ENCODE data around the gene JAKMIP2.
A peak's percentile ranks its signal among the peaks of the same experiment; 100 is the strongest.
"Not testable (repeated sequence)": the region's sequence is repeated elsewhere in the genome, so short reads cannot be mapped to it uniquely, and the experiment has no call there.

JAKMIP2 gene

GRCh38 chr5:147731431-147732290, 50.9 kb downstream of the JAKMIP2 start:
- Histone ChIP-seq H3K36me3 (ENCODE audit: control insufficient read depth, insufficient read depth, low read length) (no peaks in the 10 kb centered on the region), H3K4me1 (ENCODE audit: control insufficient read depth, insufficient read depth, low read length, poor library complexity, severe bottlenecking) (no peaks in the 10 kb centered on the region), H3K27ac (ENCODE audit: low read depth, low read length, severe bottlenecking) (no peak overlapping the region), H3K4me3 (ENCODE audit: extremely low read depth, insufficient read depth, low read length, poor library complexity, severe bottlenecking) (no peak overlapping the region), H3K9me3 (ENCODE audit: control insufficient read depth, low read length) (no peaks in the 10 kb centered on the region)
- WGBS, 2 experiments (ENCODE audit: insufficient coverage in 2 of 2) = 84 to 93% methylated on average over 1 to 4 of the region's 7 CpGs

- H3K27ac ChIP-seq (ENCODE audit: low read depth, low read length, severe bottlenecking) = no peak overlapping the region
- WGBS, 2 experiments (ENCODE audit: insufficient coverage in 2 of 2) = no CpG with 5 or more reads among the region's 1 CpG
- no peaks in the 10 kb centered on the region for H3K4me1 ChIP-seq (ENCODE audit: control insufficient read depth, insufficient read depth, low read length, poor library complexity, severe bottlenecking)
- no peak overlapping the region for H3K4me3 ChIP-seq (ENCODE audit: extremely low read depth, insufficient read depth, low read length, poor library complexity, severe bottlenecking)
- H3K9me3 ChIP-seq (ENCODE audit: control insufficient read depth, low read length) = no peaks in the 10 kb centered on the region
- no peaks in the 10 kb centered on the region for H3K36me3 ChIP-seq (ENCODE audit: control insufficient read depth, insufficient read depth, low read length)
Observed at GRCh38 chr5:147727200-147727599, 55.3 kb downstream of the JAKMIP2 start.

DNA sequence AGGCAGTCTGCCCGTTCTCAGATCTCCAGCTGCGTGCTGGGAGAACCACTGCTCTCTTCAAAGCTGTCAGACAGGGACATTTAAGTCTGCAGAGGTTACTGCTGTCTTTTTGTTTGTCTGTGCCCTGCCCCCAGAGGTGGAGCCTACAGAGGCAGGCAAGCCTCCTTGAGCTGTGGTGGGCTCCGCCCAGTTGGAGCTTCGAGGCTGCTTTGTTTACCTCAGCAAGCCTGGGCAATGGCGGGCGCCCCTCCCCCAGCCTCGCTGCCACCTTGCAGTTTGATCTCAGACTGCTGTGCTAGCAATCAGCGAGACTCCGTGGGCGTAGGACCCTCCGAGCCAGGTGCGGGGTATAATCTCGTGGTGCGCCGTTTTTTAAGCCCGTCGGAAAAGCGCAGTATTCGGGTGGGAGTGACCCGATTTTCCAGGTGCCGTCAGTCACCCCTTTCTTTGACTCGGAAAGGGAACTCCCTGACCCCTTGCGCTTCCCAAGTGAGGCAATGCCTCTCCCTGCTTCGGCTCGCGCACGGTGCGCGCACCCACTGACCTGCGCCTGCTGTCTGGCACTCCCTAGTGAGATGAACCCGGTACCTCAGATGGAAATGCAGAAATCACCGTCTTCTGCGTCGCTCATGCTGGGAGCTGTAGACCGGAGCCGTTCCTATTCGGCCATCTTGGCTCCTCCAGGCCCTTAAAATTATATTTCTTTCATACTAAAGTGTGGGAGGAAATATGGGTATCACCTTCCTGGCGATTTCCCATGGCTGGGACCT, 61.2 kb downstream of the JAKMIP2 start:
- not testable (repeated sequence) for H3K9me3 ChIP-seq (ENCODE audit: control insufficient read depth, low read length); H3K4me1 ChIP-seq (ENCODE audit: control insufficient read depth, insufficient read depth, low read length, poor library complexity, severe bottlenecking); H3K4me3 ChIP-seq (ENCODE audit: extremely low read depth, insufficient read depth, low read length, poor library complexity, severe bottlenecking); H3K36me3 ChIP-seq (ENCODE audit: control insufficient read depth, insufficient read depth, low read length); H3K27ac ChIP-seq (ENCODE audit: low read depth, low read length, severe bottlenecking)
- WGBS, 2 experiments (ENCODE audit: insufficient coverage in 2 of 2) = 60 to 85% methylated on average over 1 to 13 of the region's 38 CpGs

GRCh38 chr5:147713550-147714295, 68.8 kb downstream of the JAKMIP2 start:
- H3K36me3 ChIP-seq (ENCODE audit: control insufficient read depth, insufficient read depth, low read length) = no peaks in the 10 kb centered on the region
- H3K4me1 ChIP-seq (ENCODE audit: control insufficient read depth, insufficient read depth, low read length, poor library complexity, severe bottlenecking) = no peaks in the 10 kb centered on the region
- no peak overlapping the region for H3K27ac ChIP-seq (ENCODE audit: low read depth, low read length, severe bottlenecking)
- no peaks in the 10 kb centered on the region for H3K9me3 ChIP-seq (ENCODE audit: control insufficient read depth, low read length)
- no peak overlapping the region for H3K4me3 ChIP-seq (ENCODE audit: extremely low read depth, insufficient read depth, low read length, poor library complexity, severe bottlenecking)
- WGBS, 2 experiments (ENCODE audit: insufficient coverage in 2 of 2) = 95 to 97% methylated on average over 3 of the region's 5 CpGs

DNA sequence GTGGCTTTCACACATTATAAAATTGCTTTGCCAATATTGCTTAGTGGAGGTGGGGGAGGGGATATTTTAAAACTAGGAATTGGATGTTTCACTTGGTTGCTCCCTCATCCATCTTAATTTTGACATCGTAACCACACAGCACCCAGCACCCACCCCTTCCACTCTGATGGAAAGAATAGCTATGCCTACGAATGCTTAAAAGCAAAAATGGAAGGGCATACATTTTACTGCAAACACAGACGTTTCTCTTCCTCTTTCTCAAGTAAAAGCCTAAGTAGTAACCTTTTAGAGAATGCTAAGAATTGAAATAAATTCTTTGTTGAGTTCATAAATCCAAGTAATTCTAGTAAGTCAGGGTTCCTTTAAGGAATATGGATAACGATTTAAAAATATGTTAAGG, 69.9 kb downstream of the JAKMIP2 start:
- no CpG with 5 or more reads among the region's 4 CpGs for WGBS, 2 experiments (ENCODE audit: insufficient coverage in 2 of 2)
- H3K36me3 ChIP-seq (ENCODE audit: control insufficient read depth, insufficient read depth, low read length) = no peaks in the 10 kb centered on the region
- H3K4me1 ChIP-seq (ENCODE audit: control insufficient read depth, insufficient read depth, low read length, poor library complexity, severe bottlenecking) = no peaks in the 10 kb centered on the region

DNA sequence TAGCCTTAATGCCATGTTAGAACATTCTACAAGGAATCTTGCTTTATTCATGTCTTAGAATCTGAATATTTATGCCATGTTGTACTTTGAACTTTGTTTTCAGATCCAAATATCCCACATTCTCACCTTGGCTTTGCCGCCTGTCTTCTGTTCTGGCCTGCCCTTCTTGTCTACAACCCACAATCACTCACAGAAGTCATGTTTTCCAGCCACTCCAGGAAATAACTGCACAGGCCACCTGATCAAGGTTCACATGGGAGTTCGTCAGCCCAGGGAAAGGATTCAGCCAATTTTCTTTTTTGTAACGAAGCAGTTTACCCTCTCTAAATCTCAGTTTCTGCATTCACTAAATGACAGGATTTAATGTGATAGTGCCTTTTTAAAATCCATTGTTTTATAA, 70.5 kb downstream of the JAKMIP2 start:
- Histone ChIP-seq H3K4me1 (ENCODE audit: control insufficient read depth, insufficient read depth, low read length, poor library complexity, severe bottlenecking) (no peaks in the 10 kb centered on the region), H3K36me3 (ENCODE audit: control insufficient read depth, insufficient read depth, low read length) (no peaks in the 10 kb centered on the region), H3K9me3 (ENCODE audit: control insufficient read depth, low read length) (no peaks in the 10 kb centered on the region), H3K4me3 (ENCODE audit: extremely low read depth, insufficient read depth, low read length, poor library complexity, severe bottlenecking) (no peak overlapping the region), H3K27ac (ENCODE audit: low read depth, low read length, severe bottlenecking) (no peak overlapping the region)
- WGBS, 2 experiments (ENCODE audit: insufficient coverage in 2 of 2) = 83 to 100% methylated on average over 1 to 2 of the region's 3 CpGs

More for the DNA sequence above, 69.9 kb downstream of the JAKMIP2 start:
- Histone ChIP-seq H3K4me3 (ENCODE audit: extremely low read depth, insufficient read depth, low read length, poor library complexity, severe bottlenecking) (no peak overlapping the region), H3K27ac (ENCODE audit: low read depth, low read length, severe bottlenecking) (peak overlapping the region; percentile 29), H3K9me3 (ENCODE audit: control insufficient read depth, low read length) (no peaks in the 10 kb centered on the region)

DNA sequence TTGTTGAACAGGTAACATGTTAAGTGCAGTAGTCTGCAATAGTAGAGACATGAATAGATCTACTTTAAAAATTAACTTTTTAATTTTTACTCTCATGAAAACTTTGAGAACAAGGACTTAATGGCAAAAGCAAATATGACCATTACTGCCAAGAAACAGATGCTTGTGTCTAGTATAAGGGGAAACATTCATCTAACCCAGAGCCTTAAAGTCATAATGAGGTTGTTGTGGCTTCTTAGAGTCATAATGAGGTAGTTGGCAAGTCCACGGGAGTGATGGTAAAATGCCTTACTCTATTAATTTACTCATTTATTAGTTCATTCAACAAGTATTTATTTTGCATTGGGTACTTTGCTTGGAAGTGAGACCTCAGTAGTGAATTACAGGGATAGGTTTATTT, 71.5 kb downstream of the JAKMIP2 start:
- Histone ChIP-seq H3K36me3 (ENCODE audit: control insufficient read depth, insufficient read depth, low read length) (no peaks in the 10 kb centered on the region), H3K4me3 (ENCODE audit: extremely low read depth, insufficient read depth, low read length, poor library complexity, severe bottlenecking) (no peak overlapping the region), H3K9me3 (ENCODE audit: control insufficient read depth, low read length) (no peaks in the 10 kb centered on the region), H3K27ac (ENCODE audit: low read depth, low read length, severe bottlenecking) (no peak overlapping the region), H3K4me1 (ENCODE audit: control insufficient read depth, insufficient read depth, low read length, poor library complexity, severe bottlenecking) (no peaks in the 10 kb centered on the region)
- WGBS, 2 experiments (ENCODE audit: insufficient coverage in 2 of 2) = no CpG with 5 or more reads among the region's 1 CpG

DNA sequence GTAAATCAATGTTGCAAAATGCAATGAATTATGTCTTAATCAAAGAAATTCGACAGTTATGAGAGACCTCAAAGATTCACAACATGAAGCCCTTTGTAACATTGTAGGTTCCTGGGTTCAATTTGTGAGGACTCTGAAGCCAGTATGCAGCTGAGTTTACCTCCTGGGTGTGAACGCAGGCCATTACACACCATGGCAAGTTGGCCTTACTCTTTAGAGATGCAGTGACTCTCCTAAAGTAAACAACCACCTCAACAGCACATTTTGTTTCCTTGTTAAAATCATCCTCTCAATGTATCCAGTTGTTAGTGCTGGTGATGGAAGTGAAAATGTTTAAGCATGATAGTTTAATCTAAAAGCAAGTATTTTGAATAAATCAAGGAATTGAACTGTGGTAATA, 73.8 kb downstream of the JAKMIP2 start:
- no peak overlapping the region for H3K27ac ChIP-seq (ENCODE audit: low read depth, low read length, severe bottlenecking)
- no peaks in the 10 kb centered on the region for H3K36me3 ChIP-seq (ENCODE audit: control insufficient read depth, insufficient read depth, low read length)
- 71 to 100% methylated on average over 1 to 2 of the region's 2 CpGs for WGBS, 2 experiments (ENCODE audit: insufficient coverage in 2 of 2)
- no peaks in the 10 kb centered on the region for H3K4me1 ChIP-seq (ENCODE audit: control insufficient read depth, insufficient read depth, low read length, poor library complexity, severe bottlenecking)
- H3K4me3 ChIP-seq (ENCODE audit: extremely low read depth, insufficient read depth, low read length, poor library complexity, severe bottlenecking) = no peak overlapping the region
- no peaks in the 10 kb centered on the region for H3K9me3 ChIP-seq (ENCODE audit: control insufficient read depth, low read length)

DNA sequence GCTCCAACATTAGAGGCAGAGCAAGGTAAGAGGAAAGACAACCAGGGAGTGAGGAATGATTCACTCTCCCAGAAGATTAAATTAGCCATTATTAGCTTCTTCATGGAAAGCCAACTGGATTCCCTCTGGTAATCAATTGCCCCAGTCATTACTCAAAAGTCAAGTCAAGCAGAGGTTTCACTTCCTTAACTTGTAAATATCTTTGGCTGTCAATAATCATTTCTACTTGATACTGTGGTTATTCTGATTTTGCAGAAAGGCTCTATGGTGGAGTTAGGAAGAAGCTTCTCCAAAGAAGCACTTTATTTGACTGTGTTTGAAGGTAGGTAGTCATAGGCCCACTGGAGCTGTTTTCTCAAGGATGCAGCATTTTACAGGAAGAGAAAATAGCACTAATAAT, 78.0 kb downstream of the JAKMIP2 start:
- no peaks in the 10 kb centered on the region for H3K9me3 ChIP-seq (ENCODE audit: control insufficient read depth, low read length)
- H3K4me3 ChIP-seq (ENCODE audit: extremely low read depth, insufficient read depth, low read length, poor library complexity, severe bottlenecking) = no peak overlapping the region
- no peaks in the 10 kb centered on the region for H3K36me3 ChIP-seq (ENCODE audit: control insufficient read depth, insufficient read depth, low read length)
- no peak overlapping the region for H3K27ac ChIP-seq (ENCODE audit: low read depth, low read length, severe bottlenecking)
- H3K4me1 ChIP-seq (ENCODE audit: control insufficient read depth, insufficient read depth, low read length, poor library complexity, severe bottlenecking) = no peaks in the 10 kb centered on the region

DNA sequence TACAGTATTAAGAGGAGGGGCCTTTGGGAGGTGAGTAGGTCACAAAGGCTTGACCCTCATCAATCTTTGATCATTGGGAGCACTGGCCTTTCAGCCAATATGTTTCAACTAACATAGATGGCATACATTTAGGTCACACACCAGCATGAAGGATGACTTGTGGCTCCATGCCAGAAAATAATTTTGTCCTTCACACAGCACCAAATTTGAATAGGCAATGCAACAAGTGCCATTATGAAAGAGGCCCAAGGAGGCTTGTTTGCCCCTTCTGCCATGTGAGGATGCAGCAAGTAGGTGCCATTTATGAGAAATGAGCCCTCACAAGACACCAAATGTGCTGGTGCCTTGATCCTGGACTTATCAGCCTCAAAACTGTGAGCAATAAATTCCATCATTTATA, 81.1 kb downstream of the JAKMIP2 start:
- peaks cover 16% of the 10 kb centered on the region for H3K9me3 ChIP-seq (ENCODE audit: control insufficient read depth, low read length)
- no peak overlapping the region for H3K4me3 ChIP-seq (ENCODE audit: extremely low read depth, insufficient read depth, low read length, poor library complexity, severe bottlenecking)
- H3K4me1 ChIP-seq (ENCODE audit: control insufficient read depth, insufficient read depth, low read length, poor library complexity, severe bottlenecking) = no peaks in the 10 kb centered on the region
- H3K36me3 ChIP-seq (ENCODE audit: control insufficient read depth, insufficient read depth, low read length) = no peaks in the 10 kb centered on the region
- H3K27ac ChIP-seq (ENCODE audit: low read depth, low read length, severe bottlenecking) = no peak overlapping the region

Measured in mesodermal cell (in vitro differentiated cells).